ENCODE results near the gene SAMM50.

The SAMM50 gene

DNA sequence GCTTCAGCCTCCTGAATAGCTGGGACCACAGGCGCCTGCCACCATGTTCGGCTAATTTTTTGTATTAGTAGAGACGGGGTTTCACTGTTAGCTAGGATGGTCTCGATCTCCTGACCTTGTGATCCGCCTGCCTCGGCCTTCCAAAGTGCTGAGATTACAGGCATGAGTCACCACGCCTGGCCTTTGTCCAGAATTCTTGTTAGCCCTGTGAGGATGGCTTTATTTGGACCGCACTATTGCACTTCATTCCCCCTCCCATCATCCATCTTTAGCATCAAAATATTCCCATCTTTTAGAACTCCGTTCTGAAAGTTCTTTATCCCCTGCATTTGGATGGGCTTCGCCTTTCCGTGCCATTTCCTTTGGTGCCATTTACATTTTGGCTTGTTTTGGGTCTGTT is 2.6 kb downstream of the SAMM50 start:
- H3K4me3 ChIP-seq (ENCODE audit: low read depth, low read length): no peak overlapping the region
- DNase-seq: no peak
- H3K27me3 ChIP-seq: no peaks in the 10 kb centered on the region
- H3K9me3 ChIP-seq: no peaks in the 10 kb centered on the region; the same call in 1 of the 2 replicates
- TF ChIP-seq, protein P1, sequence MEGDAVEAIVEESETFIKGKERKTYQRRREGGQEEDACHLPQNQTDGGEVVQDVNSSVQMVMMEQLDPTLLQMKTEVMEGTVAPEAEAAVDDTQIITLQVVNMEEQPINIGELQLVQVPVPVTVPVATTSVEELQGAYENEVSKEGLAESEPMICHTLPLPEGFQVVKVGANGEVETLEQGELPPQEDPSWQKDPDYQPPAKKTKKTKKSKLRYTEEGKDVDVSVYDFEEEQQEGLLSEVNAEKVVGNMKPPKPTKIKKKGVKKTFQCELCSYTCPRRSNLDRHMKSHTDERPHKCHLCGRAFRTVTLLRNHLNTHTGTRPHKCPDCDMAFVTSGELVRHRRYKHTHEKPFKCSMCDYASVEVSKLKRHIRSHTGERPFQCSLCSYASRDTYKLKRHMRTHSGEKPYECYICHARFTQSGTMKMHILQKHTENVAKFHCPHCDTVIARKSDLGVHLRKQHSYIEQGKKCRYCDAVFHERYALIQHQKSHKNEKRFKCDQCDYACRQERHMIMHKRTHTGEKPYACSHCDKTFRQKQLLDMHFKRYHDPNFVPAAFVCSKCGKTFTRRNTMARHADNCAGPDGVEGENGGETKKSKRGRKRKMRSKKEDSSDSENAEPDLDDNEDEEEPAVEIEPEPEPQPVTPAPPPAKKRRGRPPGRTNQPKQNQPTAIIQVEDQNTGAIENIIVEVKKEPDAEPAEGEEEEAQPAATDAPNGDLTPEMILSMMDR (IDR thresholded peaks at IDR 0.05; ENCODE audit: low read depth, low read length): no peak
- H3K4me1 ChIP-seq: 0 out of 2 replicates have a peak, but pooled peaks cover 5% of the 10 kb centered on the region
- H3K36me3 ChIP-seq: no peaks in the 10 kb centered on the region

DNA sequence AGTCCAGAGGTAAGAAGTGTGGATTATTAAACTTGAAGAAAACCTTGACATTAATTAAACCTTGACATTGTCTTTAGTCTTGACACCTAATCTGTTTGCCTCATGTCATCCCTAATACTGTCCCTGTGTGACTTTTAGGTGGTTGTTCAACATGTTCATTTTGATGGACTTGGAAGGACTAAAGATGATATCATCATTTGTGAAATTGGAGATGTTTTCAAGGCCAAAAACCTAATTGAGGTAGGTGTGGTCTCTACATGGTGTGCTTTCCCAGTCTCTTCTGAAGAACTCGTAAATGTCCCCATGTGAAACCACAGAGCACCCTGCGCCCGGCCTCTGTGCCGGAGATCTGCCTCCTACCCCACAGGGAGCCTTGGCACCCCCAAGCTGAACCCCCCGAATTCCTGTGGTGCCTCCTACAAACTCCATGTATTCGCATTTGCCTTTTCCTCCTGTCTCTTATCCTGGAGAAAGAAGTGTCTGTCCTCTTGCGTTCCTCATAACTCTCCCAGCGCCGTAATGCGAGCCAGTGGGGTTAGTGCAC is 9.1 kb downstream of the SAMM50 start:
- no peaks in the 10 kb centered on the region for H3K4me1 ChIP-seq
- DNase-seq: no peak
- H3K36me3 ChIP-seq: peaks cover 44% of the 10 kb centered on the region
- TF ChIP-seq, protein P1 (IDR thresholded peaks at IDR 0.05; ENCODE audit: low read depth, low read length): no peak
- no peaks in the 10 kb centered on the region for H3K27me3 ChIP-seq
- H3K4me3 ChIP-seq (ENCODE audit: low read depth, low read length): no peak overlapping the region
- H3K9me3 ChIP-seq: no peaks in the 10 kb centered on the region

DNA sequence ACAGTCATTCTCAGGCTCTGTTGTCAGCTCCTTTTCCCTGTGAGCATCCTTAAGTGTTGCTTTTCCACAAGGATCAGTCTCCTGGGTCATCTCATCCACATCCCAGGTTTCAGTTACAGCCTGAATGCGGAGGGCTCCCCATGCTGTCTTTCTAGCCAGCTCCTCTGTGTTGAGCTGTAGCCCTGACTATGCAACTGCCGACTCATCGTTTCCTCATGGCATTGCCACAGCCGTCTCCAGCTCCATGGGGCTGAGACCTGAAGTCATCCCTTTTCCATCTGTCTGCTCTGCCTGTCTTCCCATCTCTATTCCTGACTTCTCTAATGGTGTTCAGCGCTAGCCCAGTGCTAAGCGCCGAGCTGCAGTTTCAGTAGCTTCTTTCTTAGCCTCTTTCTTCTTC is 11.8 kb downstream of the SAMM50 start:
- Histone ChIP-seq H3K36me3 (peaks cover 50% of the 10 kb centered on the region), H3K4me1 (no peaks in the 10 kb centered on the region), H3K27me3 (no peaks in the 10 kb centered on the region), H3K9me3 (no peaks in the 10 kb centered on the region), H3K4me3 (ENCODE audit: low read depth, low read length) (no peak overlapping the region)
- DNase-seq: no peak
- TF ChIP-seq, protein P1 (IDR thresholded peaks at IDR 0.05; ENCODE audit: low read depth, low read length): no peak

DNA sequence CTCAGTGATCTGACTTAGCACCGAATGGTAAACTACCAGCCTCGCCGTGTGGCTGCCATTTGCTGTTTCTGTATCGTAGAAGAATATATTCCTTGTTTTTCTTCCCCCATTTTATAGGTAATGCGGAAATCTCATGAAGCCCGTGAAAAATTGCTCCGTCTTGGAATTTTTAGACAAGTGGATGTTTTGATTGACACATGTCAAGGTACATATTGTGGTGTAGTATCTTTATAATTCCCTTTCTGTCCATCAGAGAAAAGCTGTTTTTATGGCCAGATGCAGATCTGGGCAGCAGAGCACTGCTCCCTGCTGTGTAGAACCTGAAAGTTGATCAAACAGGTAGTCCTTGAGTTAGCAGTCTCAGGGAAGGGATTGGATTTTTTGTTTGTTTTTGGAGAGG is 13.4 kb downstream of the SAMM50 start:
- H3K4me3 ChIP-seq (ENCODE audit: low read depth, low read length): no peak overlapping the region
- H3K27me3 ChIP-seq: no peaks in the 10 kb centered on the region
- peaks cover 62% of the 10 kb centered on the region for H3K36me3 ChIP-seq
- no peaks in the 10 kb centered on the region for H3K9me3 ChIP-seq
- TF ChIP-seq, protein P1 (IDR thresholded peaks at IDR 0.05; ENCODE audit: low read depth, low read length): no peak
- DNase-seq: no peak
- H3K4me1 ChIP-seq: no peaks in the 10 kb centered on the region

DNA sequence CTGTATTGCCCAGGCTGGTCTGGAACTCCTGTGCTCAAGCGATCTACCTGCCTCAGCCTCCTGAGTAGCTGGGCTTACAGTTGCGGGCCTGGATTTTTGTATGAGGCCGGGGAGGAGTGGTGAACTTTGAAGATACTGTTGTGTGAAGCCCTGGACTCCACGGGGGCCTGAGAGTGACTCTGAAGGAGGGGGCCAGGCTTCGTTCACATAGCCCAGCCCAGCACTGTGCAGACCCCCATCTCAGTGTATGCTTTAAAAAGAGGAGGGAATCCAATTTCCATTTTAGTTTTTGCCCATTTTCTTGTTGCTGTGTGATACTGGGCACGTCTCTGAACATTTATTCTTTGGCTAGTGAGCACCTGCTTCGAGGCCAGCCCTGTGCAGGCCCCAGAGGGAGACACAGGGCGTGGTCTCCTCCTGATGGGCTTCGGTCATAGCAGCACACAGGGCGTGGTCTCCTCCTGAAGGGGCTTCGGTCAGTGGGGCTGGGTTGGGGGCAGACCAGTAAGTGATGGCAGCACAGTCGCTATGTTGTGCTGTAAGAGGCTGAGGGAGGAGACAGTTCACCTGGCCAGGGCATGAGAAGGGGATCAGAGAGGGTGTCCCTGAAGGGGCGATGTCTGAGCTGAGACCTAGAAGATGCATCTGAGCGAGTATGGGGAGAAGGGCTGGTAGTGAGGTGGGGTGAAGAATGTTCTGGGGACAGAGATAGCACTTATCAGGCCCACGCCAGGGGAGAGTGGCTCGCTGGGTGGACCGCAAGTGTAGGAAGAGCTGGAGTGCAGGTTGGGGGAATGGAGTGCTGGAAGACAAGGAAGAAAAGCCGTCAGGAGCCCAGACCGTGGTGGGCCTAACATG is 14.0 kb downstream of the SAMM50 start:
- H3K9me3 ChIP-seq: no peaks in the 10 kb centered on the region
- DNase-seq: no peak
- TF ChIP-seq, protein P1 (IDR thresholded peaks at IDR 0.05; ENCODE audit: low read depth, low read length): no peak
- H3K27me3 ChIP-seq: no peaks in the 10 kb centered on the region
- H3K4me1 ChIP-seq: no peaks in the 10 kb centered on the region
- no peak overlapping the region for H3K4me3 ChIP-seq (ENCODE audit: low read depth, low read length)
- peaks cover 64% of the 10 kb centered on the region for H3K36me3 ChIP-seq

Data from BE2C (cell line).